DND-41 (cell line): ENCODE measurements around the gene GPX3.

Experiments
- EZH2 ChIP-seq: IDR thresholded peaks from 3 replicates; pipeline ENCODE4 v1.6.1; 2012; ENCODE audit warnings: borderline replicate concordance, low read depth, mild to moderate bottlenecking, moderate library complexity, low read length, inconsistent platforms; ENCODE audit not compliant: severe bottlenecking
- TF ChIP-seq, protein P1 (sequence below): IDR thresholded peaks from 2 replicates; pipeline ENCODE4 v1.5.1; 2012; ENCODE audit warnings: borderline replicate concordance, low read length, moderate library complexity, mild to moderate bottlenecking; ENCODE audit not compliant: poor library complexity, severe bottlenecking; ENCODE audit errors: extremely low read depth

DNA sequence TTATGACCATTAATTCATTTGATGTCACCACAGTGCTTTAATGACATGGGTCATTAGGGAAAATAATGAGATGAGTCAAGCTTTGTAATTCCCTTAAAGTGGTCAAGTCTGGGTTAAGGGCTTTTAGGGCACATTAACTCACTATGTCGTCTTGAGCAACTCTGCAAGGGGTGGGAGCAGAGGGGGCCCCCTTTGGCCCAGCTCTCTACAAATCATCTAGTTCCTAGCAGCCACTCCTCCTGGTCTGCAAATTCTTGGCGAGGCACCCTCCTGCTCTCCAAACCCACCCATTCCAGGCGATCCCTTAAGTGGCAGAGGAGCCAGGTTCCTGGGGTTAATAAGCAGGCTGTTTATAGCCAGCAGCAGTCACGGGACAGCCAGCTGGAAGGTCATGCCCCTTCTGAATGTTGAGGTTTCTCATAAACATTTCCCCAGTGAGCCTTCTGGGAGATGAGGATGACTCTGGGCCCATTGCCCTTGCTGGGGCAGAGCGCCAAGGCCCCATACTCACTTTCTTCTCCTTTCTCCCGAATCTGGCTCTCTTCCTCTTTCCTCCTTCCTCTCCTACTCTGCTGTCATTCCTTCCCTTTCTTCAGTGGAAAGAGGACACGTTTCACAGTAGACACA lies 14.3 kb upstream of the GPX3 start:
- TF ChIP-seq, protein P1, sequence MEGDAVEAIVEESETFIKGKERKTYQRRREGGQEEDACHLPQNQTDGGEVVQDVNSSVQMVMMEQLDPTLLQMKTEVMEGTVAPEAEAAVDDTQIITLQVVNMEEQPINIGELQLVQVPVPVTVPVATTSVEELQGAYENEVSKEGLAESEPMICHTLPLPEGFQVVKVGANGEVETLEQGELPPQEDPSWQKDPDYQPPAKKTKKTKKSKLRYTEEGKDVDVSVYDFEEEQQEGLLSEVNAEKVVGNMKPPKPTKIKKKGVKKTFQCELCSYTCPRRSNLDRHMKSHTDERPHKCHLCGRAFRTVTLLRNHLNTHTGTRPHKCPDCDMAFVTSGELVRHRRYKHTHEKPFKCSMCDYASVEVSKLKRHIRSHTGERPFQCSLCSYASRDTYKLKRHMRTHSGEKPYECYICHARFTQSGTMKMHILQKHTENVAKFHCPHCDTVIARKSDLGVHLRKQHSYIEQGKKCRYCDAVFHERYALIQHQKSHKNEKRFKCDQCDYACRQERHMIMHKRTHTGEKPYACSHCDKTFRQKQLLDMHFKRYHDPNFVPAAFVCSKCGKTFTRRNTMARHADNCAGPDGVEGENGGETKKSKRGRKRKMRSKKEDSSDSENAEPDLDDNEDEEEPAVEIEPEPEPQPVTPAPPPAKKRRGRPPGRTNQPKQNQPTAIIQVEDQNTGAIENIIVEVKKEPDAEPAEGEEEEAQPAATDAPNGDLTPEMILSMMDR: no peak
- no peak for TF ChIP-seq EZH2
